GM23338 (cell line): ENCODE measurements around the gene COL6A3. TPM values are rescaled to one million over a fixed set of nuclear protein-coding genes. Genes with fewer than 3 reads are reported as not detected.

Experiments used
- ATAC-seq: fragments of 200-7000 bp; cut with Tn5 transposase; 3 replicates; pipeline ENCODE4 v1.9.1; 2020
- DNase-seq: peaks from one replicate; pipeline ENCODE4 v3.0.0-alpha.2; 2015; ENCODE audit warnings: low spot score
- H2AFZ ChIP-seq: fragments of 200-600 bp; sonication (generic); 2 replicates; pipeline ENCODE4 v1.8.0; 2016; ENCODE audit warnings: antibody characterized with exemption, mild to moderate bottlenecking, moderate library complexity
- H3F3A ChIP-seq: fragments of 200-600 bp; sonication (generic); replicated peaks from 2 replicates; pipeline ENCODE4 v1.8.0; 2017; ENCODE audit warnings: antibody characterized with exemption, mixed run types, low read depth
- H3K27ac ChIP-seq: fragments of 200-600 bp; sonication (generic); 2 replicates; pipeline ENCODE4 v1.6.1; 2016; ENCODE audit warnings: low read depth
- H3K27me3 ChIP-seq: fragments of 200-600 bp; sonication (generic); 2 replicates; pipeline ENCODE4 v1.8.0; 2016; ENCODE audit warnings: mild to moderate bottlenecking, mixed run types, moderate library complexity; ENCODE audit not compliant: insufficient read depth
- H3K36me3 ChIP-seq: fragments of 200-600 bp; sonication (generic); 2 replicates; pipeline ENCODE4 v1.8.0; 2016; ENCODE audit warnings: mild to moderate bottlenecking; ENCODE audit not compliant: insufficient read depth
- H3K4me1 ChIP-seq: fragments of 200-600 bp; sonication (generic); 2 replicates; pipeline ENCODE4 v1.8.0; 2016; ENCODE audit warnings: mild to moderate bottlenecking, moderate library complexity; ENCODE audit not compliant: insufficient read depth
- H3K4me2 ChIP-seq: fragments of 200-600 bp; sonication (generic); 2 replicates; pipeline ENCODE4 v1.7.1; 2017; ENCODE audit warnings: mixed run types
- H3K4me3 ChIP-seq: fragments of 200-600 bp; sonication (generic); 2 replicates; pipeline ENCODE4 v1.6.1; 2016; ENCODE audit warnings: mixed run types
- H3K79me2 ChIP-seq: fragments of 200-600 bp; sonication (generic); replicated peaks from 2 replicates; pipeline ENCODE4 v1.8.0; 2017; ENCODE audit warnings: mild to moderate bottlenecking; ENCODE audit not compliant: insufficient read depth
- H3K9me2 ChIP-seq: fragments of 200-600 bp; sonication (generic); 2 replicates; pipeline ENCODE4 v1.8.0; 2017; ENCODE audit not compliant: insufficient read depth
- H4K20me1 ChIP-seq: fragments of 200-600 bp; sonication (generic); replicated peaks from 2 replicates; pipeline ENCODE4 v1.8.0; 2017; ENCODE audit warnings: mild to moderate bottlenecking; ENCODE audit not compliant: insufficient read depth
- H3K27ac Mint-ChIP-seq: 2 replicates; pipeline ENCODE4 v1.8.0; 2020; ENCODE audit warnings: inconsistent platforms, mild to moderate bottlenecking, moderate library complexity, mixed read lengths
- H3K27me3 Mint-ChIP-seq: 3 replicates; pipeline ENCODE4 v1.8.0; 2022; ENCODE audit warnings: low read depth, mild to moderate bottlenecking, moderate library complexity, mixed read lengths, inconsistent platforms; ENCODE audit not compliant: insufficient read depth, poor library complexity
- H3K36me3 Mint-ChIP-seq: 3 replicates; pipeline ENCODE4 v1.8.0; 2021; ENCODE audit warnings: low read depth, mild to moderate bottlenecking, inconsistent platforms, moderate library complexity, mixed read lengths
- H3K4me1 Mint-ChIP-seq: 3 replicates; pipeline ENCODE4 v1.8.0; 2020; ENCODE audit warnings: mild to moderate bottlenecking, inconsistent platforms, mixed read lengths
- H3K4me3 Mint-ChIP-seq: 3 replicates; pipeline ENCODE4 v1.8.0; 2021; ENCODE audit warnings: moderate library complexity, mild to moderate bottlenecking, inconsistent platforms, mixed read lengths
- H3K9me3 Mint-ChIP-seq: 3 replicates; pipeline ENCODE4 v1.8.0; 2020; ENCODE audit warnings: moderate library complexity, mild to moderate bottlenecking, inconsistent platforms, mixed read lengths
- CREB1 ChIP-seq: fragments of 250-450 bp; sonication (Bioruptor Pico); IDR thresholded peaks from 2 replicates; pipeline ENCODE4 v1.5.0; 2020; ENCODE audit warnings: low read depth, mild to moderate bottlenecking, moderate library complexity
- EZH2 ChIP-seq: fragments of 200-600 bp; sonication (generic); IDR thresholded peaks from one replicate; pipeline ENCODE4 v1.8.0; 2017; ENCODE audit warnings: antibody characterized with exemption, mild to moderate bottlenecking, low read depth; ENCODE audit not compliant: unreplicated experiment
- EZH2phosphoT487 ChIP-seq: fragments of 200-600 bp; sonication (generic); IDR thresholded peaks from one replicate; pipeline ENCODE4 v1.8.1; 2018; ENCODE audit warnings: antibody characterized with exemption; ENCODE audit not compliant: unreplicated experiment
- JUNB ChIP-seq: IDR thresholded peaks from one replicate; pipeline ENCODE4 v1.6.1; 2016; ENCODE audit warnings: antibody characterized with exemption; ENCODE audit not compliant: unreplicated experiment
- NANOG ChIP-seq: IDR thresholded peaks from 2 replicates; pipeline ENCODE4 v1.6.1; 2016; ENCODE audit warnings: antibody characterized with exemption, borderline replicate concordance
- POLR2AphosphoS5 ChIP-seq: IDR thresholded peaks from 2 replicates; pipeline ENCODE4 v1.6.1; 2016; ENCODE audit warnings: antibody characterized with exemption, low read depth
- STAT1 ChIP-seq: IDR thresholded peaks from one replicate; pipeline ENCODE4 v1.6.1; 2016; ENCODE audit warnings: antibody characterized with exemption; ENCODE audit not compliant: unreplicated experiment
- ZNF114 ChIP-seq: fragments of 250-450 bp; sonication (Bioruptor Pico); IDR thresholded peaks from 2 replicates; pipeline ENCODE4 v1.5.0; 2020; ENCODE audit warnings: mild to moderate bottlenecking, moderate library complexity
- ZNF331 ChIP-seq: fragments of 250-450 bp; sonication (Bioruptor Pico); IDR thresholded peaks from 2 replicates; pipeline ENCODE4 v1.5.0; 2020; ENCODE audit warnings: low read depth, mild to moderate bottlenecking, moderate library complexity
- polyA plus RNA-seq: library from polyadenylated mRNA; unstranded; fragments of >200 nt; fragmentation: Nextera tagmentation; extraction: Ambion mirVana; gene quantifications from 2 replicates; pipeline ENCODE4 v1.2.1, GENCODE V29; 2016
- total RNA-seq: library from RNA; depleted of rRNA; stranded (reverse); fragments of >200 nt; shearing (Covaris generic); gene quantifications from 2 replicates; pipeline ENCODE4 v1.2.3, GENCODE V29; 2014
- TF ChIP-seq, protein P1 (sequence below), 2 experiments: fragments of 200-600 bp in 1 of 2; sonication (generic) in 1 of 2; conservative IDR thresholded peaks; 2 replicates each; pipeline versions ENCODE4 v1.5.1 to v1.6.1; 2016 to 2017; ENCODE audit warnings: antibody characterized with exemption in 2 of 2, low read depth in 2 of 2, mild to moderate bottlenecking in 2 of 2, moderate library complexity in 1 of 2
- TF ChIP-seq, protein P2 (sequence below): IDR thresholded peaks from 2 replicates; pipeline ENCODE4 v1.6.1; 2016; ENCODE audit warnings: antibody characterized with exemption

Gene COL6A3
- total and polyA plus RNA-seq, 2 experiments from 2014 or later: 1.2 to 7.3 TPM

DNA sequence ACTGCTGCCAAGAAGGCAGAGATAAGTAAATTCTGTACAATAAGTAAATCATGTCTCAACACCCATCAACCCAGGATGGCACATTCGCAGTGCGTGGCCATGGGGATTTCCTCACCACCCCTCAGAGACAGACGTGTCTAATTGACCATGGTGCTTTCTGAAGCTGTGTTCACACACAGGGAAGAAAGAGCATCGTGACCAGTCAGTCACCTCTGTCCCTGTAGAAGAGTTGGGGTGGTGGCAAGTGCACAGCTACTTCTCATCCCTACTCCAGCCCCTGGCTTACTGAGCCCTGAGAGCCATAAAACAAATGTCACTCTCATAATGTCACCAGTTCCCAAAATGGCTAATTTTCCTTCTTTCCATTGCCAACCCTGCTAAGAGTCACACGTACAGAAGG, 41.8 kb upstream of the COL6A3 start:
- H3K4me1 ChIP-seq: peaks cover 16% of the 10 kb centered on the region
- H3K9me2 ChIP-seq: peaks cover 16% of the 10 kb centered on the region
- Mint-ChIP-seq H3K4me3 (no peak overlapping the region), H3K4me1 (peaks cover 17% of the 10 kb centered on the region), H3K36me3 (no peaks in the 10 kb centered on the region), H3K27ac (no peak overlapping the region), H3K27me3 (peaks cover 12% of the 10 kb centered on the region), H3K9me3 (peaks cover 16% of the 10 kb centered on the region; the same call in 2 of the 3 replicates)
- TF ChIP-seq NANOG: no peak
- TF ChIP-seq EZH2phosphoT487: no peak
- TF ChIP-seq, protein P1, sequence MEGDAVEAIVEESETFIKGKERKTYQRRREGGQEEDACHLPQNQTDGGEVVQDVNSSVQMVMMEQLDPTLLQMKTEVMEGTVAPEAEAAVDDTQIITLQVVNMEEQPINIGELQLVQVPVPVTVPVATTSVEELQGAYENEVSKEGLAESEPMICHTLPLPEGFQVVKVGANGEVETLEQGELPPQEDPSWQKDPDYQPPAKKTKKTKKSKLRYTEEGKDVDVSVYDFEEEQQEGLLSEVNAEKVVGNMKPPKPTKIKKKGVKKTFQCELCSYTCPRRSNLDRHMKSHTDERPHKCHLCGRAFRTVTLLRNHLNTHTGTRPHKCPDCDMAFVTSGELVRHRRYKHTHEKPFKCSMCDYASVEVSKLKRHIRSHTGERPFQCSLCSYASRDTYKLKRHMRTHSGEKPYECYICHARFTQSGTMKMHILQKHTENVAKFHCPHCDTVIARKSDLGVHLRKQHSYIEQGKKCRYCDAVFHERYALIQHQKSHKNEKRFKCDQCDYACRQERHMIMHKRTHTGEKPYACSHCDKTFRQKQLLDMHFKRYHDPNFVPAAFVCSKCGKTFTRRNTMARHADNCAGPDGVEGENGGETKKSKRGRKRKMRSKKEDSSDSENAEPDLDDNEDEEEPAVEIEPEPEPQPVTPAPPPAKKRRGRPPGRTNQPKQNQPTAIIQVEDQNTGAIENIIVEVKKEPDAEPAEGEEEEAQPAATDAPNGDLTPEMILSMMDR (conservative IDR thresholded peaks at IDR 0.05; ENCODE audit: low read depth in 2 of 2): no peak
- TF ChIP-seq, protein P2, sequence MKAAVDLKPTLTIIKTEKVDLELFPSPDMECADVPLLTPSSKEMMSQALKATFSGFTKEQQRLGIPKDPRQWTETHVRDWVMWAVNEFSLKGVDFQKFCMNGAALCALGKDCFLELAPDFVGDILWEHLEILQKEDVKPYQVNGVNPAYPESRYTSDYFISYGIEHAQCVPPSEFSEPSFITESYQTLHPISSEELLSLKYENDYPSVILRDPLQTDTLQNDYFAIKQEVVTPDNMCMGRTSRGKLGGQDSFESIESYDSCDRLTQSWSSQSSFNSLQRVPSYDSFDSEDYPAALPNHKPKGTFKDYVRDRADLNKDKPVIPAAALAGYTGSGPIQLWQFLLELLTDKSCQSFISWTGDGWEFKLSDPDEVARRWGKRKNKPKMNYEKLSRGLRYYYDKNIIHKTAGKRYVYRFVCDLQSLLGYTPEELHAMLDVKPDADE: no peak
- no peak for TF ChIP-seq JUNB
- TF ChIP-seq STAT1: no peak
- TF ChIP-seq EZH2: no peak
- TF ChIP-seq ZNF331 (CRISPR knock-in tag): no peak
- no peak for TF ChIP-seq POLR2AphosphoS5
- TF ChIP-seq CREB1 (CRISPR knock-in tag): no peak
- no peak for TF ChIP-seq ZNF114 (CRISPR knock-in tag)
- no peaks in the 10 kb centered on the region for H3K79me2 ChIP-seq
- no peaks in the 10 kb centered on the region for H3F3A ChIP-seq
- DNase-seq (no peak), ATAC-seq (no peak)
- H3K4me3 ChIP-seq: no peak overlapping the region
- H4K20me1 ChIP-seq: no peaks in the 10 kb centered on the region
- no peak overlapping the region for H3K27ac ChIP-seq
- no peak overlapping the region for H3K4me2 ChIP-seq
- no peak overlapping the region for H2AFZ ChIP-seq
- no peaks in the 10 kb centered on the region for H3K36me3 ChIP-seq
- no peaks in the 10 kb centered on the region for H3K27me3 ChIP-seq

DNA sequence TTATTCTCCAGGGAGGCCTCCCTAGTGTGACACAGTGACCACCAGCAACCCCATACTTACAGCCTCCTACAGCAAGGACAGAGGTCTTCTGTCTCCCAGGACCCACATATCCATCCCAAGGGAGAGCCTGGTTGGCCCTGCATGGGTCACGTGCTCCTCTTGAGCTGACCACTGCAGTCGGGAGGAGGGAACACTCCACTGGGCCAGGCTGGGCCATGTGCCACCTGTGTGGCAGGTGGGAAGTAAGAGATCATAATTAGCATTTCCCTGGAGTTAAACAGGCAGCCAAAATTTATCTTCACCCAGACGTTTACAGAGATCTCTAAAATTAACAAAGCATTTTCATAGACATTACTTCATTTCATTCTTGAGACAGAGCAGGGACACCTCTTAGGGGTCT, 39.7 kb upstream of the COL6A3 start:
- no peaks in the 10 kb centered on the region for H3K79me2 ChIP-seq
- H3K36me3 Mint-ChIP-seq: no peaks in the 10 kb centered on the region
- TF ChIP-seq ZNF114 (CRISPR knock-in tag) (no peak), CREB1 (CRISPR knock-in tag) (no peak), EZH2phosphoT487 (no peak), STAT1 (no peak)
- TF ChIP-seq, protein P1 (conservative IDR thresholded peaks at IDR 0.05; ENCODE audit: low read depth in 2 of 2): no peak
- TF ChIP-seq, protein P2: no peak

More for the DNA sequence above, 39.7 kb upstream of the COL6A3 start:
- no peak overlapping the region for H3K27ac ChIP-seq
- H3K4me3 Mint-ChIP-seq: no peak overlapping the region
- no peaks in the 10 kb centered on the region for H3F3A ChIP-seq
- no peak for ATAC-seq
- H4K20me1 ChIP-seq: no peaks in the 10 kb centered on the region
- no peaks in the 10 kb centered on the region for H3K36me3 ChIP-seq
- no peaks in the 10 kb centered on the region for H3K9me2 ChIP-seq
- H3K27me3 Mint-ChIP-seq: peaks cover 14% of the 10 kb centered on the region
- peaks cover 16% of the 10 kb centered on the region for H3K4me1 ChIP-seq
- no peak overlapping the region for H2AFZ ChIP-seq
- H3K4me1 Mint-ChIP-seq: peaks cover 19% of the 10 kb centered on the region
- H3K9me3 Mint-ChIP-seq: peaks cover 11% of the 10 kb centered on the region; the same call in 2 of the 3 replicates
- DNase-seq: no peak
- H3K27me3 ChIP-seq: no peaks in the 10 kb centered on the region
- H3K4me3 ChIP-seq: no peak overlapping the region
- no peak overlapping the region for H3K27ac Mint-ChIP-seq
- no peak overlapping the region for H3K4me2 ChIP-seq
